Chondrocyte (in vitro differentiated cells): Measurements from ENCODE around the gene C1QTNF9B. TPM values are rescaled to one million over a fixed set of nuclear protein-coding genes. Genes with fewer than 3 reads are reported as not detected.
"Not testable (repeated sequence)": the region's sequence is repeated elsewhere in the genome, so short reads cannot be mapped to it uniquely, and the experiment has no call there.

Source experiments
- DNase-seq: peaks from one replicate; pipeline ENCODE4 v3.0.0; 2021; ENCODE audit warnings: mixed read lengths, low spot score
- H3K27ac Mint-ChIP-seq: one replicate; pipeline ENCODE4 v1.8.0; 2021; ENCODE audit warnings: mild to moderate bottlenecking, moderate library complexity, mixed read lengths; ENCODE audit not compliant: unreplicated experiment
- H3K27me3 Mint-ChIP-seq: 2 replicates; pipeline ENCODE4 v1.8.0; 2021; ENCODE audit warnings: low read depth, mixed read lengths
- H3K36me3 Mint-ChIP-seq: 2 replicates; pipeline ENCODE4 v1.8.0; 2021; ENCODE audit warnings: low read depth, mixed read lengths
- H3K4me1 Mint-ChIP-seq: 2 replicates; pipeline ENCODE4 v1.8.0; 2021; ENCODE audit warnings: low read depth, mild to moderate bottlenecking, mixed read lengths
- H3K4me3 Mint-ChIP-seq: one replicate; pipeline ENCODE4 v1.8.0; 2021; ENCODE audit warnings: mild to moderate bottlenecking, moderate library complexity, mixed read lengths; ENCODE audit not compliant: unreplicated experiment
- H3K9me3 Mint-ChIP-seq: 2 replicates; pipeline ENCODE4 v1.8.0; 2021; ENCODE audit warnings: low read depth, mixed read lengths
- total RNA-seq: library from RNA; stranded (reverse); gene quantifications from 3 replicates; pipeline ENCODE4 v1.2.1, GENCODE V29; 2021
- TF ChIP-seq, protein P1 (sequence below): fragments of 200-600 bp; sonication (generic); IDR thresholded peaks from 2 replicates; pipeline ENCODE4 v1.5.0; 2021; ENCODE audit warnings: antibody characterized with exemption, mild to moderate bottlenecking, moderate library complexity

Gene C1QTNF9B
- total RNA-seq, 1 donor from 2014 or later: not detected

- Mint-ChIP-seq H3K9me3 (no peaks in the 10 kb centered on the region), H3K27me3 (no peaks in the 10 kb centered on the region), H3K27ac (no peak overlapping the region), H3K36me3 (no peaks in the 10 kb centered on the region), H3K4me1 (peaks cover 19% of the 10 kb centered on the region), H3K4me3 (no peak overlapping the region)
- no peak for DNase-seq
- TF ChIP-seq, protein P1, sequence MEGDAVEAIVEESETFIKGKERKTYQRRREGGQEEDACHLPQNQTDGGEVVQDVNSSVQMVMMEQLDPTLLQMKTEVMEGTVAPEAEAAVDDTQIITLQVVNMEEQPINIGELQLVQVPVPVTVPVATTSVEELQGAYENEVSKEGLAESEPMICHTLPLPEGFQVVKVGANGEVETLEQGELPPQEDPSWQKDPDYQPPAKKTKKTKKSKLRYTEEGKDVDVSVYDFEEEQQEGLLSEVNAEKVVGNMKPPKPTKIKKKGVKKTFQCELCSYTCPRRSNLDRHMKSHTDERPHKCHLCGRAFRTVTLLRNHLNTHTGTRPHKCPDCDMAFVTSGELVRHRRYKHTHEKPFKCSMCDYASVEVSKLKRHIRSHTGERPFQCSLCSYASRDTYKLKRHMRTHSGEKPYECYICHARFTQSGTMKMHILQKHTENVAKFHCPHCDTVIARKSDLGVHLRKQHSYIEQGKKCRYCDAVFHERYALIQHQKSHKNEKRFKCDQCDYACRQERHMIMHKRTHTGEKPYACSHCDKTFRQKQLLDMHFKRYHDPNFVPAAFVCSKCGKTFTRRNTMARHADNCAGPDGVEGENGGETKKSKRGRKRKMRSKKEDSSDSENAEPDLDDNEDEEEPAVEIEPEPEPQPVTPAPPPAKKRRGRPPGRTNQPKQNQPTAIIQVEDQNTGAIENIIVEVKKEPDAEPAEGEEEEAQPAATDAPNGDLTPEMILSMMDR: no peak
These were observed 799 bp upstream of the C1QTNF9B start for GRCh38 chr13:23898101-23898500.

- not testable (repeated sequence) for H3K27ac Mint-ChIP-seq, H3K27me3 Mint-ChIP-seq, DNase-seq, H3K9me3 Mint-ChIP-seq, H3K4me3 Mint-ChIP-seq, H3K36me3 Mint-ChIP-seq
- peaks cover 11% of the 10 kb centered on the region for H3K4me1 Mint-ChIP-seq
These were observed 2.6 kb downstream of the C1QTNF9B start for GRCh38 chr13:23894746-23895145.

GRCh38 chr13:23893791-23894190, 3.5 kb downstream of the C1QTNF9B start:
- H3K9me3 Mint-ChIP-seq, H3K4me3 Mint-ChIP-seq, H3K27ac Mint-ChIP-seq, DNase-seq, H3K4me1 Mint-ChIP-seq, H3K27me3 Mint-ChIP-seq, H3K36me3 Mint-ChIP-seq: not testable (repeated sequence)

- peaks cover 22% of the 10 kb centered on the region for H3K4me1 Mint-ChIP-seq
- H3K36me3 Mint-ChIP-seq: peaks cover 2% of the 10 kb centered on the region
- DNase-seq: no peak
- peak overlapping the region; percentile 91 for H3K27ac Mint-ChIP-seq
- TF ChIP-seq, protein P1: peak; percentile 17
- H3K9me3 Mint-ChIP-seq: no peaks in the 10 kb centered on the region
- no peaks in the 10 kb centered on the region for H3K27me3 Mint-ChIP-seq
- peak overlapping the region; percentile 79 for H3K4me3 Mint-ChIP-seq
These were observed 7.4 kb downstream of the C1QTNF9B start for GRCh38 chr13:23889615-23890607.

DNA sequence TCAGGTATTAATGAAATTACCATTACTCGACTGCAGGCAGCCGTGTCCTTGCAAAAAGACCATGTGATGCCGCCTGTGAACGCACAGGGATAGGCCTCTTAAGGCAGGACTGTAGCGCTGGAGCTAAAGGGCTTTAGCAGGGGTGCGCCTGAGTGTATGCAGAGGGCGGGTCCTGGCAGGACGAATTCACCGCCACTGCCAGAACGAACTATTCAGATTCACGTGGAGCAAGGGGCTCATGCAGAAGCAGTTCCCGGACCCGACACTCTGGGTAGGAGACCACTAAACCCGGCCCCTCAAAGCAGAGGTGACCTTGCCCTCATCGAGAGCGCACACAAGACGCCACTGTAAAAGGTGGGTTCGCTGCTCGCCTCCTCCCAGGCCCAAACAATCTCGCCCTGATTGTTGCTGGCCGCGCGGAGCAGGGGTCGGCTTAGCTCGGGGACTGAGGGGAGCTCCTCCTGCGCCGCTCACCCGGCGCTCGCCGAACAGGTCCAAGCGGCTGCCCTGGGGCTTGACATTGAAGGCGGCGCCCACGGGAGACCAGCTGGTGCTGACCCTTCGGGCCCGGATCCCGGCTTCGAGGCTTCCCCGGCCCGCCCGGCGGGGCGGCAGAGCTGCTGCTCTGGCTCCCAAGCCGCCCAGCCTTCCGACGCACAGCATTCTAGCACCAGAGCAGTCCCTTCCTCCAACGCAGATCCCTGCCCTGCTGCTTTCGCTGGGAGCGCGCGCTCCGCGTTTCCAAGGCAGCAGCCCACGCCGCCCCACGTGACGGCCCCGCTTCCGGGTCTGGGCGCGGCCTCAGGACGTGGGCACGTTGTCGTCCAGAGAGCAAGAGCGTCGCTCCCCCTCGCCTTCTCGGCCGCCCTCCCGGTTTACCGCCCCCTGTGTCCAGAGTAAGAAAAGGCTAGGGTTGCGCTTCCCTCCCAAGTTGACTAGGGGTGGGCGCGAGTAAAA, 8.4 kb downstream of the C1QTNF9B start, which contains the start of gene MIPEP:
Gene MIPEP (minus strand): TSS at position 743 of the 957 bp plus-strand sequence. CDS start 80 bp downstream, at position 663.
- DNase-seq: peak; percentile 97
- H3K4me1 Mint-ChIP-seq: peaks cover 22% of the 10 kb centered on the region
- H3K4me3 Mint-ChIP-seq: peak within 1 kb of the TSS; percentile 79
- no peaks in the 10 kb centered on the region for H3K27me3 Mint-ChIP-seq
- H3K27ac Mint-ChIP-seq: peak within 1 kb of the TSS; percentile 91
- no peaks in the 10 kb centered on the region for H3K9me3 Mint-ChIP-seq
- TF ChIP-seq, protein P1: peak; percentile 85
- H3K36me3 Mint-ChIP-seq: peaks cover 5% of the 10 kb centered on the region

DNA sequence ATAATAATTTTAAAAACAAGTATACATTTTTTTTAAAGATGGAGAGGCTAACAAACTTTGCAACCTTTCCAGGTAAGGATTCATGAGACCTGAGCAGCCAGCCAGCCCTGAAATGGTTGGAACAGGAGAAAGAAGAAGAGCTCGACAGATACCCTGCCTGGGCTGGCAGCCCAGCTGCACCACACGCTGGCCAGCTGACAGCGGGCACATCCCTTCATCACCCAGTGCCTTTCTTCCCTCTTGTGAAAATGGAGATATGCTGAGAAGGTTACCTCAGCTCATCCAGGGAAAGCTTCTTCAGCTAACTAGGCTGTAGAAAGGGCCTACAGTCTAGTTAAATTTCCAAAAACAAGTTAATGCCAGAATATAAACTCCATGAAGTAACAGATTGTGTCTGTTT, 12.9 kb downstream of the C1QTNF9B start:
- H3K27me3 Mint-ChIP-seq, H3K27ac Mint-ChIP-seq, H3K4me3 Mint-ChIP-seq, DNase-seq, H3K9me3 Mint-ChIP-seq, H3K36me3 Mint-ChIP-seq: not testable (repeated sequence)
- peaks cover 14% of the 10 kb centered on the region for H3K4me1 Mint-ChIP-seq
